SK-N-DZ (cell line): ENCODE data around the gene SSX2IP.

Experiments used
- DNase-seq: peaks from one replicate; pipeline ENCODE4 v3.0.0-alpha.2; 2015; ENCODE audit warnings: low spot score

The SSX2IP gene

DNA sequence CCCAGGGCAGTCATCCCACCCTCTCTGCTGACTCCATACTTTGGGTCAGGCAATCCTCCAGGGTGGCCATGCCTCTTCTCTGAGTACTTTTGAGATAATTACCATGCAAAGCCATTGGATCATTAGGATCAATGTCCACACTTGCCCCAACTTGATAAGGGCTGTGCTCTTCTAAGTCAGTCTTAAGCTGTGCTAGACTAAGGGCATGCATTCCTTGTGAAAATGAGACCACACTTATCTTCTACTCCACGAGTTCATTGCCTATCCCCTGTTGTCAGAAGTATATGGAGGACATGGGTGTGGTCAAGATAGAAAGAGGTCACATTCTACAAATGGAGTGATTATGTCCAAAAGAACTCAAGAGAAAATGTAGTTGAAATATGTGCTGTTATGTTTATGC, 18.9 kb upstream of the SSX2IP start:
- no peak for DNase-seq

DNA sequence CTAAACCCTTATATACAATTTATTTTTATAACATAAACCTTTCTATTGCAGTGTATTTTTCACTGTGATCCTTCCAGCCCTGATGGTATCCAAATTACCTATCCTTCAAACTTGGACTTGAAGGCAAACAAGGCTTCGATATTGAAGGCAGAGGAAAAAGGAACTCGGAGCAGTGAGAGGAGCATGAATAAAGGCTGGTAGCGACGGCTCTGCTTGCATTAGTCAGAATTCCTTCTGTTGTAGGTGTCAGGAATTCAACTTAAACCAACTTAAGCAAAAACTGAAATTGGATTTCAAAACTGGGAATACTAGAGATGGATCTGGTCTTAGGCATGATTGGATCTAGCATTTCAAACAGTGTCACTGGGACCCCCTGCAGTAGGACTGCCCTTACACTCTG, 17.8 kb upstream of the SSX2IP start:
- no peak for DNase-seq

DNA sequence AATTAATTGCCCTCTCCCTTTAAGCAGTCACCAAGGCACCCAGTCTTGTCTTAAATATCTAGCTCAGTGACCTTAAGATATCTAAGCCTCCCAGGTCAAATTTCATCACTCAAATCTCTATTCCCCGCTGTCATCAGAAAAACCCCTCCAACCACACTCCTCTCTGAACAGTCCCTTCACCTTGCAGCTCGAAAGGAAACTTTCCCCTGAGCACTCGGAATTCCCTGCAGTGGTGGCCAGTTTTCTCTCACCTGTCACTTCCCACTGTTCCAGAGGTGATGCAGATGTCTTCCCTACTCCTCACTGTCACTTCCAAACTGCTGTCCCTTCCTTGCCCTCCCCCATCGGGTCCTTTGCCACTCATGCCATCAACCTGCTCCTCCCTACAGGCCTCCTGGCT, 15.3 kb upstream of the SSX2IP start:
- no peak for DNase-seq

DNA sequence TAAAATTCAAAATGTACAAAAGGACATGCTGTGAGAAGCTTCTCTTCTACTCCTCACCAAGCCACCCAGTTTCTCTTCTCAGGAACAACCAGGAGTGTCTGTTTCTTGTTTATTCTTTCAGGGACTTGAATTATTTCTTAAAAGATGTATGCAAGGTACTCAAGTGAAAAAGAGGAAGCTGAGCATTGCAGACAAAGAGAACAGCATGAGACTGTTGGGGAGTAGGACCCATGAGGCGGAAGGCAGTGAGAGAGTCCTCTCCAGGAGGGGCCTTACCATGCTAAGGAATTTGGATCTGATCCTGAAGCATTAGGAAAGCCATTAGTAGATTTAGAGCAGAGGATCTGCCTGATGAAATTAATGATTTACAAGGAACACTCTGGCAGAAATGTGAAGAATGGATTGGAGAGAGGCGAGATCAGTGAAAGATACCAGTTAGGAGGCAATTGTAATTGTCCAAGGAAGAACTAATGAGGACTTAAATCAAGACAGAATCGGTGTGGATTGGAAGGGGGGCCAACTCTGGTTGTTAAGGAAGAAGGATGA, 14.7 kb upstream of the SSX2IP start:
- no peak for DNase-seq

DNA sequence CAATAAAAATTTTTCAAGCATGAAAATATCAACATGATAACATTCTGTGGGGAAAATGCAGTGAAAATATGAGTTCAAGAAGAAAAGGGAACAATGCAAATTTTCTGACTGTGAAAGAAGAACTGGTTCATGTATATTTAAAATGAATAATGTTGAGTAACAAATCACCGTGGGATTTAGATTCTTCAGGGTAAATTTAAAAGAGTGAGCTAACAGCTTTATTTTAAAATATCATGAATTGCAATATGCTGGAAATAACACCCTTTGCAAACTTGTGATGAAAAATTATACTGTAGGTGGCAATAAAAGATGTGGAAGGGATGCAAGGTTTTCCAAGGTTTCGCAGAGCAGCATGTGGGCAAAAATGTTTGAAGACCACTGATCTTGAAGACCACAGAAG, 13.2 kb upstream of the SSX2IP start:
- no peak for DNase-seq

DNA sequence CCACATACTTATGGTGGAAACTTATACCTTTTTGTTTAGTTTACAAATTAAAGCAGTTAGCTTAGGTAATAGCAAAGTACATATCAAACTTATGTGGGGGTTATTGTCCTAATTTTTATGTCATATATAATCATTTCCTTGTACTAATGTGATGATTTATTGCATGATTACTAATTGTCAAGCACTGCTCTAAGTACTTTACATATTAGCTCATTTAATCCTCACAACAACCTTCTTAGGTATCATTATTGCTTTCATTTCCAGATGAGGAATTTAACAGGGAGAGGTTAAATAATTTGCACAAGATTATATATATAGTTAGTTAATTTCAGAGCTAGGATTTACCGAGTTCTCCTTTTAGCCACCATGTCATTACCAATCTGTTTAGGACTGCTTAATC, 11.9 kb upstream of the SSX2IP start:
- no peak for DNase-seq

DNA sequence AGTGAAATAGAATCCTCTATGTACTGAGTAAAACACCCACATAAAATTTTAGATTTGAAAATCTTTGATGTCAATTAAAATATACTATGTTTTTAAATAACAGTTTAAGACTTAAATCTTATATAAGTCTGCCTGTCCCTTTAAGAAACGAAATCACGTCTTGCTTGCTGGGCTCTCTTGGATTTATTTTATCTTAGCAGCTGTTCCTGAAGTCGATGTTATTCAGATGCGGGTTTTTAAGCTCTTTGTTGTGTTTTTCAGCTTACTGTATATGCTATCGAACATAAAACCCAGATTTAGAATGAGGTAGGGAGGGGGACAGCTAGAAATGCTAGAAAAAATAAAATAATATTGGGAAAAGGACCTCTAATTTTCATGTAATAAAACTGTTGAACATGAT, 11.1 kb upstream of the SSX2IP start:
- DNase-seq = no peak

DNA sequence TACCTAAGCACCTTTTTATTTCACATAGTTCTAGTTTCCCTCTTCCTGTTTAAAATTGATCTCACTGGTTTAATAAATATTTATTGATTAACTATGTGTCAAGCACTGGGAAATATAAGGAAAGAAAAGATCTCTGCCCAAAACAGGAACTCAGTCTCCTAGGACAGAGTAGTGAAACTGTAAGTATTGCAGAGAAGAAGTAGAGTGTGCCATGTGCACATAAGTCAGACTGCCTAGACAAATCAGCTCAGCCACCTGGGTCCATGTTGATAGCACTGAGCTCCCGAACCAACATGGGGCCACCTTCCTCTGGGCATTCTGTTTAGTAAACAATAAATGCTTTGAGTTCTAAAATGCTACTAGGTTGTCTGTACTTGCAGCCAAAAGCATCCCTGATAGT, 9.8 kb upstream of the SSX2IP start:
- DNase-seq = no peak

DNA sequence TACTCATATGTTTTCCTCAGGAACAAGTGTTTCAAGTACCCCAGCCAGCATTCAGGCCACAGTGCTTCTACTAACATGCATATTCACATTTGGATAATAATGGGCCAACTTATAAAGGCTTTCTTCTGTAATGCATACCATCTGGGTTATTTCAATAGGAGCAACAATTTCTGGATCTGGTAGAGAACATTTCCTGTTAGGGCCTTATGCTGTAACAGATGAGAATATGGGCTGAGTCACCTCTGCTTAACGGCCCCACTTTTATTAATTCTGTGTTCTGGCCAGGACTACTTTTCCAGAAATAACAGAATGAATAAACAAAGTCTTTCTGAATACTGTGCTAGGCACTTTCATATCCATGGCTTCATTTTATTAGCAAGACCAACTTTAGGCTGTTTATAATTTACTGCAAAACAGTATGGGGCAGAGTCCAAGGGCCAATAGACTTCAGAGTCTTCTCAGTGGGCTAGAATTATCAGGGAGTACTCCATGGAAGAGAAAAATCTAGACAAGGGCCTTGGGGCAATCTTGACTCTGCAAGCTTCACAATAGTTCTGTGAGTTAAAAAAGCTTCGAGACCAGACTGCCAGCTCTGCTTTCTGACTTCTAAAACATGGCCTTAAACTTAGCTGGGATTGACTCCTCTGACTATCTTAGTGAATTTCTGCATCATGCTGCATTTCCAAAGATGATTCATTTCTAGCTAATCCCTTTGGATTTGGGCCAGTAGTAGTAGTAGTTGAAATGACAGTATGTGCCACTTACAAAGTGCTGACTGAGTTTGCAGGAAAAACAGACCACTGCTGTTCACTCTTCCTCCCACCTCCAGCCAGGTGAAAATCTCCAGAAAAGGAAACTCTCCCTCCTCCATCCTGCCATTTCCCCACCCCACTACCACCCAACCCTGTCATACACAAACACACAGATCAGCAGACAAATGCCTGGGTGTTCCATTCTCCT, 8.2 kb upstream of the SSX2IP start:
- DNase-seq = no peak

DNA sequence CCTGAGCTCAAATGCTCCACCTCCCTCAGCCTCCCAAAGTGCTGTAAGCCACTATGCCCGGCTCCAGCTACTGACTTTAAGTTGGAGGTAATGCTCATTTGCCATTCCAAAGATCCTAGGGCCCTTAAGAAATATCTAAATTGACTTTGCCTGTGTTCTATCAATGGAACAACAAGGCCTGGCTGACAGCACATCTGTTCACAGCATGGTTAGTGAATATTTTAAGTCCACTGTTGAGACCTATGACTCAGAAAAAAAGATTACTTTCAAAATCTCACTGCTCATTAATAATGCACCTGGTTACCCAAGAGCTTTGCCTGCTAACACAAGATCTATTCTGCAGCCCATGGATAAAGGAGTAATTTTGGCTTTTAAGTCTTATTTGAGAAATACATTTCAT, 3.5 kb upstream of the SSX2IP start:
- DNase-seq = no peak

DNA sequence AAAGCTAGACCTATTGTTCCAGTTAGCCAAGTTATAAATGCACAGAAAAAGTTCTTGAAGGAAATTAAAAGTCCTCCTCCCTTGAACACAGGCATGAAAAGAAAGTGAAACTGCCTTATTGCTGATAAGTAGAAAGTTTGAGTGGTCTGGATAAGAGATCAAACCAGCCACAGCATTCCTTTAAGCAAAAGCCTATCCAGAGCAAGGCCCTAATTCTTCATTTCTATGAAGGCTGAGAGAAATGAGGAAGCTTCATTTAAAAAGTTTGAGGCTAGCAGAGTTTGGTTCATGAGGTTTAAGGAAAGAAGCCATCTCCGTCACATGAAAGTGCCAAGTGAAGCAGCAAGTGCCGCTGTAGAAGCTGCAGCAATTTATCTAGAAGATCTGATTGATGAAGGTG, 2.7 kb upstream of the SSX2IP start:
- no peak for DNase-seq

DNA sequence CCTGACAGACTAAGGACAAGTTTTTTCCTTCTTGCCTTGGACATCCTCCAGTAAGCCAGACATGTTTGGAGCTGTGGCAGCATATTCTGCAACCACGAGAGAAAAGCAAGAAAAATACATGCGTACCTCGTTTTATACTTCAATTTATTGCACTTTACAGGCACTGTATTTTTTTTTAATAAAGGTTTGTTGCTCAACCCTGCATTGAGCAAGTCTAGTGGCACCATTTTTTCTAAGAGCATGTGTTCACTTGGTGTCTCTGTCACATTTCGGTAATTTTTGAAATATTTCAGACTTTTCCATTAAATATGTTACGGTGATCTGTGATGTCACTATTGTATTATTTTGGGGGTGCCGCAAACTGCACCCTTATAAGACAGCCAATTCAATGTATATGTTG, 2.1 kb upstream of the SSX2IP start:
- DNase-seq = no peak

DNA sequence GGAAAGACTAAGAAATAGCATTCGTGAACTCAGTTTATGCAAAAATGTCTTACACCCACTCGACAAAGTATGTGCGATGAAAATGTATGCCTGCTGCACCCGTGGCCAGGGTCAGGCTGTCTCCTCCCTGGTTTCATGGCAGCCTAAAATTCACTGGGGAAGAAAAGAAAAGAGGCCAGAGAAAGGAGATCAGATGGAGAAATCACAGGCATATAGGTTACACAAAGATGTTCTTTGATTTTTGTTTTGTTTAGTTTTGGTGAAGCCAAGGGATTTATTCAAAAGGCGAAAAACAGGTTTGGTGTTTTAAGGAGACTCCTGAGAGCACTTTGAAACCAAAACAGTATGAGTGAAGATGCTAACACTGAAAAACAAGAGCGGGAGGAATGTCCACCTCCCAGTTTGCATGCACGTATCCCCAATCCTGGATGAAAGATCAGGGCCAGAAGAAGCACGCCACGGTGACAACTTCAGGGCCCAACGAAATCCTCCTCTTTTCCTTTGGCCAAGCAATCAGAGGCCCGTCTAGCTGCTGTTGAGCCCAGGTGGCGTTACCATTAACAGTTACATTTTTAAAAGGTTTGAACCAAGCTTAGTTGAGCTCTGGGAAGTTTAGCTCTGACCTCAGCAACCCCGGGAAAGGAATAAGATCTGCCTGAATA, 992 bp upstream of the SSX2IP start:
- DNase-seq = peak; percentile 6

DNA sequence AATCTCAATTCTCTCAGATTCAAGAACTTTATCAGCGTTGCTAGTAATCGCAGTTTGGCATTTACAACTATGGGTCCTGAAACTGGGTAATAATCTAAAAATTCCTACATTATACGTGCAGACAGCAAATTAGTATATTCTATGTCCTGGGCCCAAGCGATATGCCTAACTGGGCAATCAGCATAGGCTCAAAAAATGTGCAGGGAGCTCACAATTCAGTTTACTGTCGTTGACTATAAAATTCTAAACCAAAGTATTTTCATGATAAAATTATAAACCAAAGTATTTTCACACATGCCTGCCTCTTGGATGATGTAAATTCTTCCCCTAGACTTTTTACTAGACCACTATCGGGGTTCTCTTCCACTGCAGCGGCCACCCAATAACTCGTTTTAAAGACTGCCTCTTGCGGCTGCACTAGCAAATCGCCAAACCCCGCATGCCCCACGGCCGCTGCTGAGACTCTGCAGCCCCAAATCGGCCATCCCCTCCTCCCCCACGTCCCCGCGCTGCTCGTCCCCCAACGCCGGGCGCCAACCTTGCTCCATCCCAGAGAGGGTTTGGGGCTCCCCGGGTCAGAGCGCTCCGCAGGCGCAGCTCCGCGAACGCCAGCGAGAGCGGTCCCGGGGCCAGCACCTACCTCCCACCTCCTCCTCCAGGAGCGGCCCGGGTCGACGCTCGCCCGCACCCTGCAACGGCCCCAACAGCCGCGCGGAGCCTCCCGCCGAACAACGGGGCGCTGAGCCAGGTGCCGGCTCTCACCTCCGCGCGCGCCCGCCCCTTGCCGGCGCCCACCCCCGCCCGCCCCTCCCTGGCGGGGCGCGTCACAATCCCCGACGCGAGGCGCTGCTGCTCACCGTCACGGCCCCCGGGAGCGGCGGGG, 506 bp downstream of the SSX2IP start:
- peak; percentile 61 for DNase-seq

DNA sequence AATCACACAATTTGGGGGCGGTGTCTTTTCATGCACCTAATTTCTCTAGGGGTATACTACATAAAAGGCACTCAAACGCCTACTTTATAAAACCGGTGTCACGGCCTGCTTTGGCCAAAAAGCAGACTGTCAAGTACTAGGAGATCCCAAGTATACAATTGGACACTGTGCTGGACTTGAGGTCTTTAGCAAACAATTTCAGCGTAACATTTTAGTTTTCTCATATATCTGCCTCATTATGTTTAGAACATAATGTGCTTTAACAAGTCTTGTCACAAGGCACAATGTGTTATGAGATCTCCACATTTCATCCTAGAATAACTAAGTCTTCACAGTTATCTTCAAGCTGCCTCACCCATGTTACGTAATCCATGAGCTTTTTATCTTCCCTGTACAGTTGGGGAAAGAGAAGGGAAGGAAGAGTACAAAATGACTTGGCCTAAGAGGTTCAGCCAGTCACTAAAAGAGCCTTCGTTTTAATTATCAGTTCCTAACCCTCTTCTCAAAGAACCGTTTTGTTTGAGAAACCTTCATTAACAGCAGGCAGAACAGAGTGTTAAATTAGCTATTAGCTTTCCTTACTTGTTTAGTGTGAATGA, 1.7 kb downstream of the SSX2IP start:
- DNase-seq = no peak

DNA sequence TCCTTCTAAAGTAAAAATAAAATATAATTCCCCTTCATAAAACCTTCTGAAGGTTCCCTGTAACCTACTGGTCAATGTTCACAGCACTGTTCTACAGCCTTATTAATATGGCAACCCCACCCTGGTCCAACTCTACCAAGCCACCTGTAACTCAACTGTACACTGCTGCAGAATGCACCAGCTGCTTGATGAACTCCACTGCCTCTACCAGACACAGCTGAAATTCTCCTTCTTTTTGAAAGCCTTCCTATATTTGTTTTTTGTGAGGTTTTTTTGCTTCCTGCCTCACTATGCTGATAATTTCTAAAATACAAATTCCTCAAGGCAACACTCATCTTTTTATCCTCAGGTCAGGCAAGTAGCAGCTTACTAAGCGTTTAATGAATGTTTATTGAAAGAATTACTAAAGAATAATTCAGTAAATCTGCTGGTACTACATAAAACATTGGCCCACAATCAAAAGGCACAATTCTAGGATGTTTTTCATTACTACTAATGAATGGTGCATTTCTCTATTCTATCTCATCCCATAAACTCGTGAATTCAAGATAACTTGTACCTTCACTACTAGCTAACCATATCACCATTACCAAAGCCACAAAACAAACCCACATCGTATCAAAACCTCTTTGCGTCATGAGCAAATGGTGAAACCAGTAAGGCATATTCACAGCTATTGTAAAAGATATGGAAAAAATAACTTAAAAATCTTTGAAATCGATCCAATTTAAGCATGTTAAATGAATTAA, 2.4 kb downstream of the SSX2IP start:
- DNase-seq = no peak

DNA sequence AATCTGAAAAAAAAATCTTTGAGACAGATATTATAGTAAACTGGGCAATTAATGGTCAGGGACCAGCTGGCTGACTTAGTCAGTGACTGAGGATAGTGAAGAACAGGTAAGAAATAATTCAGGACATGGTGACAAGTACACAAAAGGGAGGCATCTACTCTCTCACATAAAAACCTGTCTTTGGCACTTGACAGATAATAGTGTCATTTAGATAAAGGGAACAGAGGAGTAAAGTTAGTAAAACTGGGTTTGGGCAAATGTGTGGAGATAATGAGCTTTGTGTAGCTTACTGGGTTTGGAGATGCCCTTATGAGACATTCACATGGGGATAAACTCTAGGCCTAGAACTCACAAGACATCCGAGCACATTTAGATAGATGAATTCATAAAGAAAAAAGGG, 4.0 kb downstream of the SSX2IP start:
- DNase-seq = no peak

DNA sequence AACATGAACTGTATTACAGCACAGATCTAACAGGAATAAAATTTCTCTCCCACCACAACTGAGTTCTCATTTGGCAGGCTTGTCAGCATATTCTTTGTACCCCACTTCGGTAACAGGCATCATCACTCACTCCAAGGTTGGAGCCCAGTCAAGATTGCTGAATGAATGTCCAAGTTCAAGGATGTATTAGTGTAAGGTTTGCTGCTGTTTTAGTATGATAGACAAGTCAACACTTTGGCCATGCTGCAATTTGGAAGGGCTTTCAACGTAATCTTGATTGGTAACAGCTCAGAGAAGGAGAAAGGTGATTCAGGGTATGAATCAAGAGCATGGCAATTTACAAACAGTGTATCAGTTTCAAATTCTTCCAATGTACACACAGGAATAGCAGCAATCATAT, 6.8 kb downstream of the SSX2IP start:
- no peak for DNase-seq

DNA sequence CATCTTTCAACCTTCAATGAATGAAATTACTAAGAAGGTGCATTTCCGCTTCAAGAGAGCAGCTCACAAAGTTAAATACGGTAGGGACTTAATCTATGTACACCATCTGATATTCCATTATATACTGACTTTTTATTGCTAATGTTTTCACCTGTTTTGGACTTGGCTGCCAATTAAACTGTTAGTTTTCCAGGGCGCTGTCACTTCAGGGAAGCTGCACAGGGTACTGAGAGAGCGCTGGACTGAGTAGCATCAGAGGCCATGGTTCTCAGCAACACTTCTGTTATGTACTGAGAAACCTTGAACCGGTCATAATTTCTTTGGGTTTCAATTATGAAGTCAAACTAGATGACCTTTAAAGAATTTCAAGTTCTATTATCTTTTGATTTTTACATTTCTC, 8.2 kb downstream of the SSX2IP start:
- DNase-seq = no peak

DNA sequence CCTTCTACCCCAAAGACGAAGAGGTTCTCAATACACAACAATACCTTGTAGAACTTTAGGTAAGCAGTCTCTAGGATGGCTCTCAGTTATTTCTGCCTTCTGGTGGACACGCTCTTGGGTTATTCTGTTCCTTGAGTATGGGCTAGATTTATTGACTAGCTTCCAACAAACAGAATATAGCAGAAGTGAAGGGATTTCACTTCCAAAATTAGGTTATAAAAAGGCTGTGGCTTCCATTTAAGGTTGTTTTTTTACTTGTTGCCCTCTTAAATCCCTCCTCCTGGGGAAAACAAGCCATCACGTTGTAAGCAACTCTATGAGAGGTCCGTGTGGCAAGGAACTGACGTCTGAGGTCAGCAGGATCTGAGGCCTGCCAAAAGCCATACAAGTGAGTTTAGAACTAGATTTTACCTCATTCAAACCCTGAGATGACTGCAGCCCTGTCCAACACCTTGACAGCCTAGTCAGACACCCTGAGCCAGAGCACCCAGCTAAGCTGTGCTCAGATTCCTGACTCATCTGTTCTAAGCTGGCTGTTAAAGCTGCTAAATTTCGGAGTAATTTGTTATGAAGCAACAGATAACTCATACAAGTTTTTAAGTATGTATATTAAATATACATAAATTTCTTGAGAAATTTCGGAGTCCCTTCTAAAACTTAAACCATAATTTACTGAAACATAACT, 12.7 kb downstream of the SSX2IP start:
- no peak for DNase-seq
